Neural progenitor cell (in vitro differentiated cells): ENCODE data around the gene CCDC149. TPM values are rescaled to one million over a fixed set of nuclear protein-coding genes. Genes with fewer than 3 reads are reported as not detected.

Source experiments
- DNase-seq: peaks from one replicate; pipeline ENCODE4 v3.0.0-alpha.2; 2016; ENCODE audit warnings: low spot score
- H2AFZ ChIP-seq: fragments of 200-600 bp; sonication (generic); replicated peaks from 2 replicates; pipeline ENCODE4 v1.6.1; 2016; ENCODE audit warnings: antibody characterized with exemption
- H3F3A ChIP-seq: fragments of 200-600 bp; sonication (generic); 2 replicates; pipeline ENCODE4 v1.6.1; 2016; ENCODE audit warnings: antibody characterized with exemption, low read depth
- H3K27ac ChIP-seq: fragments of 200-600 bp; sonication (generic); 2 replicates; pipeline ENCODE4 v1.5.1; 2016; ENCODE audit warnings: mild to moderate bottlenecking
- H3K27me3 ChIP-seq: fragments of 200-600 bp; sonication (generic); 2 replicates; pipeline ENCODE4 v1.6.1; 2016; ENCODE audit warnings: mild to moderate bottlenecking, moderate library complexity
- H3K36me3 ChIP-seq: fragments of 200-600 bp; sonication (generic); 2 replicates; pipeline ENCODE4 v1.5.1; 2016
- H3K4me1 ChIP-seq: fragments of 200-600 bp; sonication (generic); 2 replicates; pipeline ENCODE4 v1.6.1; 2016; ENCODE audit warnings: mixed run types
- H3K4me2 ChIP-seq: fragments of 200-600 bp; sonication (generic); 2 replicates; pipeline ENCODE4 v1.6.1; 2016
- H3K4me3 ChIP-seq: fragments of 200-600 bp; sonication (generic); 2 replicates; pipeline ENCODE4 v1.5.1; 2016
- H3K79me2 ChIP-seq: fragments of 200-600 bp; sonication (generic); 2 replicates; pipeline ENCODE4 v1.6.1; 2016; ENCODE audit warnings: low read depth
- H3K9ac ChIP-seq: fragments of 200-600 bp; sonication (generic); 2 replicates; pipeline ENCODE4 v1.6.1; 2016
- H3K9me3 ChIP-seq: fragments of 200-600 bp; sonication (generic); 2 replicates; pipeline ENCODE4 v1.5.1; 2016; ENCODE audit warnings: low read depth
- H4K20me1 ChIP-seq: fragments of 200-600 bp; sonication (generic); 2 replicates; pipeline ENCODE4 v1.6.1; 2016; ENCODE audit warnings: low read depth
- H3K27ac Mint-ChIP-seq: 3 replicates; pipeline ENCODE4 v1.8.0; 2021; ENCODE audit warnings: mixed read lengths
- H3K27me3 Mint-ChIP-seq: 2 replicates; pipeline ENCODE4 v1.8.0; 2022; ENCODE audit warnings: low read depth, mild to moderate bottlenecking, inconsistent platforms, moderate library complexity, mixed read lengths; ENCODE audit not compliant: insufficient read depth
- H3K36me3 Mint-ChIP-seq: 3 replicates; pipeline ENCODE4 v1.8.0; 2021; ENCODE audit warnings: mixed read lengths
- H3K4me1 Mint-ChIP-seq: 3 replicates; pipeline ENCODE4 v1.8.0; 2021; ENCODE audit warnings: mixed read lengths
- H3K4me3 Mint-ChIP-seq: 3 replicates; pipeline ENCODE4 v1.8.0; 2021; ENCODE audit warnings: mild to moderate bottlenecking, moderate library complexity, mixed read lengths
- H3K9me3 Mint-ChIP-seq: 3 replicates; pipeline ENCODE4 v1.8.0; 2020; ENCODE audit warnings: mixed read lengths
- CTCF ChIP-seq: fragments of 200-600 bp; sonication (generic); IDR thresholded peaks from 2 replicates; pipeline ENCODE4 v1.5.1; 2017; ENCODE audit warnings: antibody characterized with exemption, mild to moderate bottlenecking
- EZH2 ChIP-seq: fragments of 200-600 bp; sonication (generic); IDR thresholded peaks from 2 replicates; pipeline ENCODE4 v1.6.1; 2017; ENCODE audit warnings: antibody characterized with exemption, mild to moderate bottlenecking, moderate library complexity
- EZH2phosphoT487 ChIP-seq: fragments of 200-600 bp; sonication (generic); IDR thresholded peaks from 2 replicates; pipeline ENCODE4 v1.6.1; 2017; ENCODE audit warnings: antibody characterized with exemption
- total RNA-seq: library from RNA; depleted of rRNA; stranded (reverse); fragments of >200 nt; gene quantifications from 2 replicates; pipeline ENCODE4 v1.2.3, GENCODE V29; 2015; ENCODE audit warnings: low replicate concordance

The CCDC149 gene
- total RNA-seq, 1 donor from 2014 or later = 3.4 TPM

- no peak overlapping the region for H3K4me2 ChIP-seq
- H3F3A ChIP-seq = no peaks in the 10 kb centered on the region
- TF ChIP-seq EZH2 (no peak), CTCF (no peak), EZH2phosphoT487 (no peak)
- H3K27ac ChIP-seq = no peak overlapping the region
- peaks cover 6% of the 10 kb centered on the region for H3K4me1 ChIP-seq
- H3K9me3 Mint-ChIP-seq = no peaks in the 10 kb centered on the region
- no peak overlapping the region for H3K9ac ChIP-seq
- no peaks in the 10 kb centered on the region for H3K9me3 ChIP-seq
- H3K27me3 ChIP-seq = no peaks in the 10 kb centered on the region
- no peaks in the 10 kb centered on the region for H4K20me1 ChIP-seq
- peaks cover 12% of the 10 kb centered on the region for H3K4me1 Mint-ChIP-seq
- no peaks in the 10 kb centered on the region for H3K79me2 ChIP-seq
- no peaks in the 10 kb centered on the region for H3K36me3 Mint-ChIP-seq
- H3K4me3 ChIP-seq = no peak overlapping the region
- H3K27ac Mint-ChIP-seq = no peak overlapping the region
- peaks cover 2% of the 10 kb centered on the region for H3K27me3 Mint-ChIP-seq
- no peak for DNase-seq
- no peak overlapping the region for H2AFZ ChIP-seq
- no peaks in the 10 kb centered on the region for H3K36me3 ChIP-seq
- H3K4me3 Mint-ChIP-seq = no peak overlapping the region
These were observed 71.9 kb downstream of the CCDC149 start for GRCh38 chr4:24840826-24841543.

GRCh38 chr4:24840362-24840761 lies 72.5 kb downstream of the CCDC149 start:
- Histone ChIP-seq H3F3A (no peaks in the 10 kb centered on the region), H3K9me3 (no peaks in the 10 kb centered on the region), H3K36me3 (no peaks in the 10 kb centered on the region), H2AFZ (no peak overlapping the region), H3K4me1 (peaks cover 6% of the 10 kb centered on the region), H3K27ac (no peak overlapping the region), H3K79me2 (no peaks in the 10 kb centered on the region), H3K4me2 (no peak overlapping the region), H3K9ac (no peak overlapping the region), H3K4me3 (no peak overlapping the region), H4K20me1 (no peaks in the 10 kb centered on the region), H3K27me3 (no peaks in the 10 kb centered on the region)
- Mint-ChIP-seq H3K4me1 (peaks cover 10% of the 10 kb centered on the region), H3K4me3 (no peak overlapping the region), H3K36me3 (no peaks in the 10 kb centered on the region), H3K9me3 (no peaks in the 10 kb centered on the region), H3K27me3 (peaks cover 2% of the 10 kb centered on the region), H3K27ac (no peak overlapping the region)
- no peak for DNase-seq
- no peak for TF ChIP-seq EZH2phosphoT487
- TF ChIP-seq CTCF = no peak
- no peak for TF ChIP-seq EZH2

GRCh38 chr4:24837781-24838180 lies 75.1 kb downstream of the CCDC149 start:
- no peaks in the 10 kb centered on the region for H3K9me3 Mint-ChIP-seq
- Histone ChIP-seq H3F3A (no peaks in the 10 kb centered on the region), H3K4me1 (peaks cover 6% of the 10 kb centered on the region), H4K20me1 (no peaks in the 10 kb centered on the region), H3K4me3 (no peak overlapping the region), H3K9me3 (no peaks in the 10 kb centered on the region), H3K9ac (no peak overlapping the region), H3K27me3 (no peaks in the 10 kb centered on the region), H3K4me2 (no peak overlapping the region), H3K27ac (no peak overlapping the region), H3K79me2 (no peaks in the 10 kb centered on the region), H3K36me3 (no peaks in the 10 kb centered on the region), H2AFZ (peak overlapping the region; percentile 63)
- peak; percentile 21 for DNase-seq
- H3K27ac Mint-ChIP-seq = no peak overlapping the region
- H3K27me3 Mint-ChIP-seq = peaks cover 2% of the 10 kb centered on the region
- no peaks in the 10 kb centered on the region for H3K36me3 Mint-ChIP-seq
- no peaks in the 10 kb centered on the region for H3K4me1 Mint-ChIP-seq
- TF ChIP-seq EZH2 = no peak
- no peak for TF ChIP-seq EZH2phosphoT487
- TF ChIP-seq CTCF = no peak
- H3K4me3 Mint-ChIP-seq = no peak overlapping the region
